Heart right ventricle (tissue), 16 donors: ENCODE results near the gene NDUFB2. TPM values are rescaled to one million over a fixed set of nuclear protein-coding genes. Genes with fewer than 3 reads are reported as not detected.
A peak's percentile ranks its signal among the peaks of the same experiment; 100 is the strongest.

Experiments used
- ATAC-seq, 8 donors: fragments of 200-7000 bp; cut with Tn5 transposase; one replicate each; pipeline ENCODE4 v1.9.1; 2020; ENCODE audit warnings: mild to moderate bottlenecking in 8 of 8, moderate library complexity in 8 of 8, moderate number of reproducible peaks in 1 of 8
- DNase-seq, 2 donors: peaks; one replicate each; pipeline ENCODE4 v3.0.0-alpha.2; 2020
- H3K27ac ChIP-seq, 10 donors: fragments of 200-600 bp; sonication (generic) in 2 of 10; one replicate each; pipeline versions ENCODE4 v1.5.0 to v1.8.0; 2020 to 2022; ENCODE audit warnings: mild to moderate bottlenecking in 3 of 10
- H3K27me3 ChIP-seq, 7 donors: fragments of 200-600 bp; one replicate each; pipeline ENCODE4 v1.8.0; 2021 to 2022; ENCODE audit warnings: mild to moderate bottlenecking in 2 of 7
- H3K36me3 ChIP-seq, 9 donors: fragments of 200-600 bp; sonication (generic) in 1 of 9; one replicate each; pipeline versions ENCODE4 v1.5.0 to v1.8.0; 2020 to 2022; ENCODE audit warnings: mild to moderate bottlenecking in 2 of 9
- H3K4me1 ChIP-seq, 9 donors: fragments of 200-600 bp; sonication (generic) in 1 of 9; one replicate each; pipeline versions ENCODE4 v1.5.0 to v1.8.0; 2020 to 2022; ENCODE audit warnings: mild to moderate bottlenecking in 4 of 9
- H3K4me3 ChIP-seq, 10 donors: fragments of 200-600 bp; sonication (generic) in 2 of 10; one replicate each; pipeline versions ENCODE4 v1.5.0 to v1.8.0; 2020 to 2022; ENCODE audit warnings: mild to moderate bottlenecking in 7 of 10, moderate library complexity in 2 of 10
- H3K9me3 ChIP-seq, 11 donors: fragments of 200-600 bp in 10 of 11; sonication (generic) in 2 of 11; one replicate each; pipeline versions ENCODE4 v1.5.0 to v1.8.0; 2013 to 2022; ENCODE audit warnings: mild to moderate bottlenecking in 2 of 11, control low read depth in 1 of 11, moderate library complexity in 1 of 11
- WGBS, 2 donors: extraction: QIAGEN DNeasy Blood & Tissue Kit; methylation state at CpG; one replicate each; pipeline ENCODE4 v1.1.7; 2013; ENCODE audit warnings: inconsistent platforms in 1 of 2; 5-methylcytosine and 5-hydroxymethylcytosine counted together
- intact Hi-C, 10 donors: fragments of 100-400 bp; cut with DNase I; formaldehyde crosslinking; loops; one replicate each; pipeline versions ENCODE4 v1.11.1 to v1.14.2; 2022
- polyA plus RNA-seq, 2 donors: library from polyadenylated mRNA; stranded (reverse); fragments of 200-250 nt; gene quantifications; one replicate each; pipeline ENCODE4 v1.2.3, GENCODE V29; 2013
- total RNA-seq, 10 donors: library from RNA; stranded (reverse); fragmentation: NEBNext Ultra II Directional in 3 of 10; extraction: Animal tissue kit (Norgen Biotek cat#: 25700) in 3 of 10; gene quantifications; one replicate each; pipeline versions ENCODE4 v1.2.1 to v1.2.4, GENCODE V29; 2021 to 2023
- TF ChIP-seq, protein P1 (sequence below), 9 donors: fragments of 200-600 bp; sonication (generic) in 2 of 9; IDR thresholded peaks; one replicate each; pipeline versions ENCODE4 v1.5.0 to v1.8.0; 2021 to 2022; ENCODE audit warnings: antibody characterized with exemption in 9 of 9, mild to moderate bottlenecking in 5 of 9, moderate library complexity in 1 of 9
- donor health status: Arrhythmogenic right ventricular cardiomyopathy.
- donor health status: ischemic (EF 13 %, LVEDD 7.1; RV severe dilation, severe dysfunction).
- donor health status: healthy with polysubstance abuse.
- donor health status: DM: no; HTN: yes; CAD: no.
- donor health status: DM: no; HTN: no; CAD: no.
- donor health status: ischemic (EF 25% LVEDD 6.9; RV normal size, moderate dysfunction).
- donor health status: ischemic (EF 25% LVEDD 5.7; RV mildly dilated, moderate dysfunction).
- donor health status: healthy.
- donor health status: DM: yes; HTN: yes; CAD: no.
- donor health status: Ischemic cardiomyopathy.
- donor health status: ischemic (EF 35%, LVEDD 5.7; RV mildly dilated, moderate dysfunction).
- donor health status: nonischemic (EF 11% LVEDD 7.7; RV severe dilation, severe dysfunction).
- donor health status: DM: yes; HTN: yes; CAD: no.
- donor health status: PGD.
- donor health status: ischemic (EF 29% LVEDD 5.4; RV normal size, mild dysfunction).
- donor health status: nonischemic (EF 23%, LVEDD 6.1; RV moderate dilation, normal function).

The NDUFB2 gene
- total and polyA plus RNA-seq, 12 donors: 211 to 876 (median 653) TPM

DNA sequence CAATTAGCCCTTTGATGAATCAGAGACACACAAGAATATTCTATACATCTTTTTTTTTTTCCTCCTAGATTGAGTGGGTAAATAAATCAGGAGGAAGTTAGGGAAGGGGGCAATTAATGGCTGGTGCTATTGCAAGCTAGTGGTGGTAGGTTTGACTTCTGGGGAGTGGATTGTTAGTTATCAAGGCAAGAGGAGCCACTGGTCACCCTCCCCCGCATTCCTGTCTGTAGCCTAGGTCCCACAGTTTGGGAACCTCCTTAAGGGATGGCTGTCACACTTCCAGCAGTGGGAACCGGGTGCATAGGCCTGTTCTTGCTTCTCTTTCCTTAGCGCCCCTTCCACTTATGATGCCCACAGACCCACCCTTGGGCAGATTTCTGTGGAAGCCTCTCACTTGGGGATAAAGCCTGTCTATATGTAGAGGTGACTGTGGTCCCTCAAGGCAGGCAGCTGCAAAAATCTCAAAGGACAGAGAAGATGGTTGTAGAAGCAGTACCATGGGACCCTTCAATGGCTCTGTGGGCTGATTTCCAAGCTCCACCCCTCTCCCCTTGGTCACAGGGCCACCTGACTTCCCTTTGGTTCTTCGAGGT, 26.1 kb upstream of the NDUFB2 start:
- WGBS, 2 donors: 70 to 75% methylated on average over 4 of the region's 4 CpGs
- TF ChIP-seq, protein P1, sequence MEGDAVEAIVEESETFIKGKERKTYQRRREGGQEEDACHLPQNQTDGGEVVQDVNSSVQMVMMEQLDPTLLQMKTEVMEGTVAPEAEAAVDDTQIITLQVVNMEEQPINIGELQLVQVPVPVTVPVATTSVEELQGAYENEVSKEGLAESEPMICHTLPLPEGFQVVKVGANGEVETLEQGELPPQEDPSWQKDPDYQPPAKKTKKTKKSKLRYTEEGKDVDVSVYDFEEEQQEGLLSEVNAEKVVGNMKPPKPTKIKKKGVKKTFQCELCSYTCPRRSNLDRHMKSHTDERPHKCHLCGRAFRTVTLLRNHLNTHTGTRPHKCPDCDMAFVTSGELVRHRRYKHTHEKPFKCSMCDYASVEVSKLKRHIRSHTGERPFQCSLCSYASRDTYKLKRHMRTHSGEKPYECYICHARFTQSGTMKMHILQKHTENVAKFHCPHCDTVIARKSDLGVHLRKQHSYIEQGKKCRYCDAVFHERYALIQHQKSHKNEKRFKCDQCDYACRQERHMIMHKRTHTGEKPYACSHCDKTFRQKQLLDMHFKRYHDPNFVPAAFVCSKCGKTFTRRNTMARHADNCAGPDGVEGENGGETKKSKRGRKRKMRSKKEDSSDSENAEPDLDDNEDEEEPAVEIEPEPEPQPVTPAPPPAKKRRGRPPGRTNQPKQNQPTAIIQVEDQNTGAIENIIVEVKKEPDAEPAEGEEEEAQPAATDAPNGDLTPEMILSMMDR (IDR thresholded peaks at IDR 0.05): no peak
- intact Hi-C loops: loop anchor here in 4 of 10 donors (10.0 kb wide), 1 partner anchor 344 kb away; the partner anchor contains the start of gene MRPS33 (in 4 of the 4)

DNA sequence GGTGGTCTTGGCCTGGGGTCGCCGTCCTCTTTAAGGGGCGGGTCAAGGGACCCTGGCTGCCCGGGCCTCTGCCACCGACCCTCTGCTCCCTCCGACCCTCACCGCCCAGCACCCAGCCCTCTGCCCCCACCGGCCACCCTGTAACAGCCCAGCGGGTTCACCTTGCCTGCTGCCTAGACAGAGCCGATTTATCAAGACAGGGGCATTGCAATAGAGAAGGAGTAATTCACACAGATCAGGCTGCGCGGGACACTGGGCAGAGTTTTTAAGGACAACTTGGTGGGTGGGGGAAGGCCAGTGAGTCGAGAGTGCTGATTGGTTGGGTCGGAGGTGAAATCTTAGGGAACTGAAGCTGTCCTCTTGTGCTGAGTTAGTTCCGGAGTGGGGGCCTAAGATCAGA, 24.5 kb upstream of the NDUFB2 start:
- peaks cover 0 to 35% (median 33%) of the 10 kb centered on the region in 9 donors for H3K4me1 ChIP-seq
- no peak for ATAC-seq
- no peak overlapping the region for H3K27ac ChIP-seq
- intact Hi-C loops: loop anchor here in 4 of 10 donors (10.0 kb wide), 1 partner anchor 343 kb away; the partner anchor contains the start of gene MRPS33 (in 4 of the 4)
- TF ChIP-seq, protein P1 (IDR thresholded peaks at IDR 0.05): no peak
- H3K36me3 ChIP-seq: peaks cover 0 to 6% (median 0%) of the 10 kb centered on the region in 9 donors
- H3K9me3 ChIP-seq: no peaks in the 10 kb centered on the region
- peak overlapping the region in 1 of 10 donors; percentile 82 for H3K4me3 ChIP-seq
- no peak for DNase-seq
- no peaks in the 10 kb centered on the region for H3K27me3 ChIP-seq
- WGBS, 2 donors: 76 to 78% methylated on average over 15 of the region's 15 CpGs

More for the DNA sequence above, 26.1 kb upstream of the NDUFB2 start:
- H3K4me3 ChIP-seq: no peak overlapping the region
- H3K4me1 ChIP-seq: peaks cover 0 to 31% (median 28%) of the 10 kb centered on the region in 9 donors
- H3K27ac ChIP-seq: no peak overlapping the region
- no peaks in the 10 kb centered on the region for H3K36me3 ChIP-seq
- no peaks in the 10 kb centered on the region for H3K9me3 ChIP-seq
- no peaks in the 10 kb centered on the region for H3K27me3 ChIP-seq
- ATAC-seq (no peak), DNase-seq (no peak)

DNA sequence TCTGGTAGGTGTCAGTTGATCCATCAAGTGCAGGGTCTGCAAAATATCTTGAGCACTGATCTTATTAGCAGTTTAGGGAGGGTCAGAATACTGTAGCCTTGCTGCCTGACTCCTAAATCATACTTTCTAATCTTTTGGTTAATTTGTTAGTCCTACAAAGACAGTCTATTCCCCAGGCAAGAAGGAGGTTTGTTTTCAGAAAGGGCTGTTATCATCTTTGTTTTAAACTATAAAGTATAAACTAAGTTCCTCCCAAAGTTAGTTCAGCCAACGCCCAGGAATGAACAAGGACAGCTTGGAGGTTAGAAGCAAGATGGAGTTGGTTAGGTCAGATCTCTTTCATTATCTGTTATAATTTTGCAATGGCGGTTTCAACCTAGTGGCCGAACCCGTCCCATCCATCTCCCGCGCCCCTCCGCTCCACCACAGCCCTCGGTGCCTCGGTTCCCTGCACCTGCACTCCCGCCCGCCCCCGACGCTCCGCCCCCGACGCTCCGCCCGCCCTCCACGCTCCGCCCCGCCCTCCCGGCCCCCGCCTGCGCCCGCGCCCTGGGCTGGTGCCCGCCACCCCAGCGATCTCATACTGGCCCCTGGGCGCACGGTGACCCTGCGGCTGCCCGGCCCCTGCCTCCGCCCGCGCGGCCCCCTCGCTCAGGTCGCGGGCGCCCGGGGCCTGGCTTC, 24.0 kb upstream of the NDUFB2 start, which contains the start of gene ADCK2:
Gene ADCK2, plus strand, starts transcription at position 564 of the 681 bp plus-strand sequence. CDS start 386 bp downstream, outside the sequence.
- Histone ChIP-seq H3K4me1 (peaks cover 0 to 35% (median 33%) of the 10 kb centered on the region in 9 donors), H3K4me3 (peak within 1 kb of the TSS; percentile 62 to 99 (median 78)), H3K36me3 (peaks cover 0 to 10% (median 0%) of the 10 kb centered on the region in 9 donors), H3K27me3 (no peaks in the 10 kb centered on the region), H3K27ac (peak within 1 kb of the TSS; percentile 56 to 89 (median 80)), H3K9me3 (no peaks in the 10 kb centered on the region)
- intact Hi-C loops: loop anchor here in 4 of 10 donors (10.0 kb wide), 1 partner anchor 342 kb away; the partner anchor contains the start of gene MRPS33 (in 4 of the 4)
- DNase-seq (peak; percentile 40 to 74), ATAC-seq (peak; percentile 37 to 87 (median 70))
- TF ChIP-seq, protein P1 (IDR thresholded peaks at IDR 0.05): no peak
- WGBS, 2 donors: 1 to 2% methylated on average over 33 to 41 of the region's 41 CpGs

DNA sequence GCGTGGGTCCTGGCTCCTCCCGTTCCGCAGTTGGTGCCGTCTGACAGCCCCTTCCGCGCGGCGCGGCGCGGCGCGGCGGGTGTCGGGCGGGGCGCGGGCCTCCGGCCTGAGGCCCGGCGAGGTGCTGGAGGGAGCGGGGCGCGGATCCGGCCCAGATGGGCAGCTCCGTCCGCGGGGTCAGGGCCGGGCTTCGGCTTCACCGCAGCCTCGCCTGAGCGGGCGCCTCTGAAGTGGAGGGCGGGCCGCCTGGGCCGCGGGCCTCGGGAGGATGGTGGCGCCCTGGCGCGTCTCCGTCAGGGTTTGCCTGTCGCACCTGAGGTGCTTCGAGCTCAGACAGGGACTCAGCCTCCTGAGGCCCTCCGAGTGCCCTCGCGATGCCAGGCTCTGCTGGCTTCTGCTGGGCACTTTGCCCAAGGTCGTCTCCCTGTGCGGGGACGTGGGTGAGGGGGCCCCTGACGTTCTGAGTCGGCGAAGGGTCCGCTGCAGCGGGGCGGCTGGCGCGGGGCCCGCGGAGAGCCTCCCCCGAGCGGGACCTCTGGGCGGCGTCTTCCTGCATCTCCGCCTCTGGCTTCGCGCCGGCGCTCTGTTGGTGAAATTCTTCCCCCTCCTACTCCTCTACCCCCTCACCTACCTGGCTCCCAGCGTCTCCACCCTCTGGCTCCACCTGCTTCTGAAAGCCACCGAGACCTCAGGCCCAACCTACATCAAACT, 23.3 kb upstream of the NDUFB2 start:
- ATAC-seq: peak; percentile 53 to 76 (median 64)
- Histone ChIP-seq H3K9me3 (no peaks in the 10 kb centered on the region), H3K4me3 (peak overlapping the region; percentile 62 to 99 (median 78)), H3K36me3 (peaks cover 0 to 10% (median 0%) of the 10 kb centered on the region in 9 donors), H3K4me1 (peaks cover 0 to 35% (median 33%) of the 10 kb centered on the region in 9 donors), H3K27ac (peak overlapping the region; percentile 56 to 89 (median 80)), H3K27me3 (no peaks in the 10 kb centered on the region)
- DNase-seq: peak; percentile 23 to 52
- 0% methylated on average over 68 to 72 of the region's 72 CpGs for WGBS, 2 donors
- TF ChIP-seq, protein P1 (IDR thresholded peaks at IDR 0.05): no peak
- intact Hi-C loops: loop anchor here in 4 of 10 donors (10.0 kb wide), 1 partner anchor 342 kb away; the partner anchor contains the start of gene MRPS33 (in 4 of the 4)
